ENCODE data around the gene C1orf116.

The C1orf116 gene

GRCh38 chr1:207034208-207034607, 1.7 kb upstream of the C1orf116 start:
- no peak for DNase-seq

- no peak for DNase-seq
Observed at GRCh38 chr1:207033302-207033701, 746 bp upstream of the C1orf116 start.

GRCh38 chr1:207031632-207032264, 808 bp downstream of the C1orf116 start:
- DNase-seq: no peak

- no peak for DNase-seq
Observed at GRCh38 chr1:207031016-207031415, 1.5 kb downstream of the C1orf116 start.

- DNase-seq: no peak
Observed at GRCh38 chr1:207030522-207031009, 2.0 kb downstream of the C1orf116 start.

GRCh38 chr1:207029701-207030521, 2.6 kb downstream of the C1orf116 start:
- peak in 2 of 6 experiments; percentile 1 to 2 for DNase-seq

GRCh38 chr1:207028884-207029650, 3.5 kb downstream of the C1orf116 start:
- DNase-seq: no peak

GRCh38 chr1:207027921-207028320, 4.6 kb downstream of the C1orf116 start:
- no peak for DNase-seq

- no peak for DNase-seq
Observed at GRCh38 chr1:207027206-207027777, 5.3 kb downstream of the C1orf116 start.

GRCh38 chr1:207026104-207026534, 6.4 kb downstream of the C1orf116 start:
- no peak for DNase-seq

- DNase-seq: no peak
Observed at GRCh38 chr1:207025146-207025880, 7.2 kb downstream of the C1orf116 start.

GRCh38 chr1:207024202-207025145, 8.1 kb downstream of the C1orf116 start:
- no peak for DNase-seq

GRCh38 chr1:207022996-207023679, 9.4 kb downstream of the C1orf116 start:
- no peak for DNase-seq

GRCh38 chr1:207021876-207022596, 10.5 kb downstream of the C1orf116 start:
- DNase-seq: no peak

- DNase-seq: no peak
Observed at GRCh38 chr1:207021139-207021861, 11.3 kb downstream of the C1orf116 start.

GRCh38 chr1:207020709-207021107, 11.8 kb downstream of the C1orf116 start:
- no peak for DNase-seq

GRCh38 chr1:207020065-207020708, 12.4 kb downstream of the C1orf116 start:
- no peak for DNase-seq

GRCh38 chr1:207019661-207020060, 12.9 kb downstream of the C1orf116 start:
- no peak for DNase-seq

- no peak for DNase-seq
Observed at GRCh38 chr1:207019161-207019560, 13.4 kb downstream of the C1orf116 start.

Data from stimulated activated naive CD4-positive, alpha-beta T cell (primary cell).